HG03196 (cell line): ENCODE measurements around the gene P2RX3.
"Not testable (repeated sequence)": the region's sequence is repeated elsewhere in the genome, so short reads cannot be mapped to it uniquely, and the experiment has no call there.

ENCODE experiments used
- ATAC-seq: cut with Tn5 transposase; IDR thresholded peaks from one replicate; pipeline ENCODE4 v1.9.1; 2021; ENCODE audit not compliant: unreplicated experiment

The P2RX3 gene

GRCh38 chr11:57348636-57349313 is 10.6 kb downstream of the P2RX3 start:
- ATAC-seq, result no peak

- no peak for ATAC-seq
Observed at GRCh38 chr11:57349491-57350274, 11.5 kb downstream of the P2RX3 start.

GRCh38 chr11:57353036-57353435 is 14.9 kb downstream of the P2RX3 start:
- ATAC-seq, result no peak

GRCh38 chr11:57353446-57353845 is 15.3 kb downstream of the P2RX3 start:
- no peak for ATAC-seq

GRCh38 chr11:57353852-57354251 is 15.7 kb downstream of the P2RX3 start:
- no peak for ATAC-seq

GRCh38 chr11:57354699-57355098 is 16.5 kb downstream of the P2RX3 start:
- ATAC-seq, result no peak

- no peak for ATAC-seq
Observed at GRCh38 chr11:57356268-57356667, 18.1 kb downstream of the P2RX3 start.

- no peak for ATAC-seq
Observed at GRCh38 chr11:57357310-57357709, 19.2 kb downstream of the P2RX3 start.

GRCh38 chr11:57357856-57358255 is 19.7 kb downstream of the P2RX3 start:
- ATAC-seq, result no peak

GRCh38 chr11:57358543-57358961 is 20.4 kb downstream of the P2RX3 start:
- no peak for ATAC-seq

GRCh38 chr11:57358991-57359390 is 20.8 kb downstream of the P2RX3 start:
- no peak for ATAC-seq

GRCh38 chr11:57359396-57359795 is 21.2 kb downstream of the P2RX3 start:
- no peak for ATAC-seq

GRCh38 chr11:57359896-57360690 is 21.9 kb downstream of the P2RX3 start:
- no peak for ATAC-seq

GRCh38 chr11:57360991-57361390 is 22.8 kb downstream of the P2RX3 start:
- no peak for ATAC-seq

- ATAC-seq, result not testable (repeated sequence)
Observed at GRCh38 chr11:57361420-57361819, 23.3 kb downstream of the P2RX3 start.

GRCh38 chr11:57361926-57362325 is 23.8 kb downstream of the P2RX3 start:
- ATAC-seq, result no peak

GRCh38 chr11:57363131-57364080 is 25.3 kb downstream of the P2RX3 start:
- no peak for ATAC-seq

GRCh38 chr11:57364851-57365660 is 26.9 kb downstream of the P2RX3 start:
- no peak for ATAC-seq

GRCh38 chr11:57368106-57368844 is 30.1 kb downstream of the P2RX3 start:
- ATAC-seq, result no peak
